ENCODE data around the gene ZC3H13.

The ZC3H13 gene

GRCh38 chr13:46039411-46040182 is 12.9 kb downstream of the ZC3H13 start:
- Histone ChIP-seq H3K4me3 (ENCODE audit: extremely low read depth, insufficient read depth, low read length, poor library complexity, severe bottlenecking) (no peak overlapping the region), H3K4me1 (ENCODE audit: control insufficient read depth, insufficient read depth, low read length, poor library complexity, severe bottlenecking) (no peaks in the 10 kb centered on the region), H3K9me3 (ENCODE audit: control insufficient read depth, low read length) (no peaks in the 10 kb centered on the region), H3K27ac (ENCODE audit: low read depth, low read length, severe bottlenecking) (no peak overlapping the region), H3K36me3 (ENCODE audit: control insufficient read depth, insufficient read depth, low read length) (peaks cover 40% of the 10 kb centered on the region)
- WGBS, 2 experiments (ENCODE audit: insufficient coverage in 2 of 2), result 100% methylated on average over 1 of the region's 6 CpGs; no CpG with 5 or more reads in 1 of the 2 experiments

DNA sequence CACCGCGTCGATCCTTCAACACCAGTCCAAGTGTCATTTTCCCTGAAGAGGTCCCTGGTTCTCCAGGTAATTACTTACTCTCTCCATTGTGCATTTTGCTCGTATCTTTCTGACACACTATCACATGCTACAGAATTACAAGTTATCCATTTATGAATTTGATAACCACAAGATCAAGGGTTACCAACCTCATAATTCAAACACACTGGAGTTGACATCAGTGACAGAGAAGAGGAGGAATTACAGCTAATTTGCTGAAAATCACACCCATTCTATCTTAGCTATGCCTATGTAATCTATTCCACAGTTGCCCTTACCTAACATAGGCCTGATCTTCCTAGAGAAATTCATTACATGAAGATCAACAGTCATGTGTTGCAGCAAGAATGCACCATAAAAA is 14.2 kb downstream of the ZC3H13 start:
- WGBS, 2 experiments (ENCODE audit: insufficient coverage in 2 of 2), result 100% methylated on average over 3 of the region's 4 CpGs
- Histone ChIP-seq H3K4me3 (ENCODE audit: extremely low read depth, insufficient read depth, low read length, poor library complexity, severe bottlenecking) (no peak overlapping the region), H3K4me1 (ENCODE audit: control insufficient read depth, insufficient read depth, low read length, poor library complexity, severe bottlenecking) (no peaks in the 10 kb centered on the region), H3K27ac (ENCODE audit: low read depth, low read length, severe bottlenecking) (no peak overlapping the region), H3K9me3 (ENCODE audit: control insufficient read depth, low read length) (no peaks in the 10 kb centered on the region), H3K36me3 (ENCODE audit: control insufficient read depth, insufficient read depth, low read length) (peaks cover 45% of the 10 kb centered on the region)

GRCh38 chr13:46035066-46035465 is 17.5 kb downstream of the ZC3H13 start:
- 85 to 100% methylated on average over 2 of the region's 2 CpGs for WGBS, 2 experiments (ENCODE audit: insufficient coverage in 2 of 2)
- Histone ChIP-seq H3K4me3 (ENCODE audit: extremely low read depth, insufficient read depth, low read length, poor library complexity, severe bottlenecking) (no peak overlapping the region), H3K4me1 (ENCODE audit: control insufficient read depth, insufficient read depth, low read length, poor library complexity, severe bottlenecking) (no peaks in the 10 kb centered on the region), H3K9me3 (ENCODE audit: control insufficient read depth, low read length) (peaks cover 6% of the 10 kb centered on the region), H3K27ac (ENCODE audit: low read depth, low read length, severe bottlenecking) (no peak overlapping the region), H3K36me3 (ENCODE audit: control insufficient read depth, insufficient read depth, low read length) (peaks cover 48% of the 10 kb centered on the region)

- H3K4me1 ChIP-seq (ENCODE audit: control insufficient read depth, insufficient read depth, low read length, poor library complexity, severe bottlenecking), result no peaks in the 10 kb centered on the region
- H3K9me3 ChIP-seq (ENCODE audit: control insufficient read depth, low read length), result peaks cover 6% of the 10 kb centered on the region
- peaks cover 30% of the 10 kb centered on the region for H3K36me3 ChIP-seq (ENCODE audit: control insufficient read depth, insufficient read depth, low read length)
- H3K27ac ChIP-seq (ENCODE audit: low read depth, low read length, severe bottlenecking), result no peak overlapping the region
- H3K4me3 ChIP-seq (ENCODE audit: extremely low read depth, insufficient read depth, low read length, poor library complexity, severe bottlenecking), result no peak overlapping the region
Observed at GRCh38 chr13:46032341-46032740, 20.2 kb downstream of the ZC3H13 start.

- Histone ChIP-seq H3K9me3 (ENCODE audit: control insufficient read depth, low read length) (peaks cover 6% of the 10 kb centered on the region), H3K36me3 (ENCODE audit: control insufficient read depth, insufficient read depth, low read length) (peaks cover 30% of the 10 kb centered on the region), H3K4me1 (ENCODE audit: control insufficient read depth, insufficient read depth, low read length, poor library complexity, severe bottlenecking) (no peaks in the 10 kb centered on the region), H3K27ac (ENCODE audit: low read depth, low read length, severe bottlenecking) (no peak overlapping the region), H3K4me3 (ENCODE audit: extremely low read depth, insufficient read depth, low read length, poor library complexity, severe bottlenecking) (no peak overlapping the region)
- 93 to 100% methylated on average over 2 of the region's 4 CpGs for WGBS, 2 experiments (ENCODE audit: insufficient coverage in 2 of 2)
Observed at GRCh38 chr13:46031581-46032263, 20.8 kb downstream of the ZC3H13 start.

GRCh38 chr13:46025157-46025556 is 27.4 kb downstream of the ZC3H13 start:
- 94 to 100% methylated on average over 3 to 4 of the region's 4 CpGs for WGBS, 2 experiments (ENCODE audit: insufficient coverage in 2 of 2)
- no peak overlapping the region for H3K4me3 ChIP-seq (ENCODE audit: extremely low read depth, insufficient read depth, low read length, poor library complexity, severe bottlenecking)
- H3K9me3 ChIP-seq (ENCODE audit: control insufficient read depth, low read length), result no peaks in the 10 kb centered on the region
- no peak overlapping the region for H3K27ac ChIP-seq (ENCODE audit: low read depth, low read length, severe bottlenecking)
- H3K4me1 ChIP-seq (ENCODE audit: control insufficient read depth, insufficient read depth, low read length, poor library complexity, severe bottlenecking), result no peaks in the 10 kb centered on the region
- H3K36me3 ChIP-seq (ENCODE audit: control insufficient read depth, insufficient read depth, low read length), result peaks cover 4% of the 10 kb centered on the region

GRCh38 chr13:46022481-46022880 is 30.1 kb downstream of the ZC3H13 start:
- WGBS, 2 experiments (ENCODE audit: insufficient coverage in 2 of 2), result no CpG with 5 or more reads among the region's 2 CpGs
- Histone ChIP-seq H3K4me1 (ENCODE audit: control insufficient read depth, insufficient read depth, low read length, poor library complexity, severe bottlenecking) (no peaks in the 10 kb centered on the region), H3K27ac (ENCODE audit: low read depth, low read length, severe bottlenecking) (no peak overlapping the region), H3K36me3 (ENCODE audit: control insufficient read depth, insufficient read depth, low read length) (peaks cover 14% of the 10 kb centered on the region), H3K9me3 (ENCODE audit: control insufficient read depth, low read length) (no peaks in the 10 kb centered on the region), H3K4me3 (ENCODE audit: extremely low read depth, insufficient read depth, low read length, poor library complexity, severe bottlenecking) (no peak overlapping the region)

- H3K9me3 ChIP-seq (ENCODE audit: control insufficient read depth, low read length), result no peaks in the 10 kb centered on the region
- peaks cover 25% of the 10 kb centered on the region for H3K36me3 ChIP-seq (ENCODE audit: control insufficient read depth, insufficient read depth, low read length)
- H3K4me1 ChIP-seq (ENCODE audit: control insufficient read depth, insufficient read depth, low read length, poor library complexity, severe bottlenecking), result no peaks in the 10 kb centered on the region
- no peak overlapping the region for H3K27ac ChIP-seq (ENCODE audit: low read depth, low read length, severe bottlenecking)
- no peak overlapping the region for H3K4me3 ChIP-seq (ENCODE audit: extremely low read depth, insufficient read depth, low read length, poor library complexity, severe bottlenecking)
Observed at GRCh38 chr13:46016216-46016615, 36.3 kb downstream of the ZC3H13 start.

DNA sequence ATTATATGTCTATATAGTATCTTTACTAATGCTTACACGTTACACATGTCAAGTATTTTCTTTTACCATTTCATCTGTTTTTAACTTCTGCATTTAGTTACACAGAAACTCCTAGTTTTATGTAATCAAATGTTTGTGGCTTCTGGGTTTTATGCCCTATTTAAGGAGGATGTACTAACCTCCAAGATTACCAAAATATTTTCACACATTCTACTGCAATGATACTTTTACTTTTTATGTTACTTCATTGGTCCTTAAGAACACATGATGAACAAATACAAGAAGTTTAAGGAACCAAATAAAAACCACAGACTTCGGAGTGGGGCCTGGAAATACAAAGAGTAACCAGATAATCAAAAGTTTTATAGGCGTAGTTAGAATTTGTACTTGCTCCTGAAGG is 37.2 kb downstream of the ZC3H13 start:
- Histone ChIP-seq H3K27ac (ENCODE audit: low read depth, low read length, severe bottlenecking) (no peak overlapping the region), H3K36me3 (ENCODE audit: control insufficient read depth, insufficient read depth, low read length) (peaks cover 29% of the 10 kb centered on the region)

DNA sequence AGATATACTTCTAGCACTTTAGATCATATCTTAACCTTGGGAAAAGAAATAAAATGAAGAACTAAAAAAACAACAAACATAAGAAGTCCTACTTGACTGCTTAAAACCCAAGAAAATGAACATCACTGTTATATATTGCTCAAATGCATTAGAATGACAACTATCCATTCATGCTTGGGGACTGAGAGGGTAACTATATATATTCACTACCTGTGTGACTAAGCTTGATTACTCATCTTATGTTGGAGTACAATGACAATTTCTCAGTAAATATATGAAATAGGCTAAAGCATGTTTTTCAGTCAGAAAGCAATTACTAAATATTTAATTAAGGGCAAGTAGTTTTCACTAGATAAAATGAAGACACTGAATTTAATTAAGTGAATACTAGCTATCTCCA is 40.1 kb downstream of the ZC3H13 start:
- Histone ChIP-seq H3K27ac (ENCODE audit: low read depth, low read length, severe bottlenecking) (no peak overlapping the region), H3K9me3 (ENCODE audit: control insufficient read depth, low read length) (no peaks in the 10 kb centered on the region), H3K4me1 (ENCODE audit: control insufficient read depth, insufficient read depth, low read length, poor library complexity, severe bottlenecking) (no peaks in the 10 kb centered on the region), H3K36me3 (ENCODE audit: control insufficient read depth, insufficient read depth, low read length) (peaks cover 33% of the 10 kb centered on the region), H3K4me3 (ENCODE audit: extremely low read depth, insufficient read depth, low read length, poor library complexity, severe bottlenecking) (no peak overlapping the region)

More for the DNA sequence above, 37.2 kb downstream of the ZC3H13 start:
- Histone ChIP-seq H3K4me1 (ENCODE audit: control insufficient read depth, insufficient read depth, low read length, poor library complexity, severe bottlenecking) (no peaks in the 10 kb centered on the region), H3K9me3 (ENCODE audit: control insufficient read depth, low read length) (no peaks in the 10 kb centered on the region), H3K4me3 (ENCODE audit: extremely low read depth, insufficient read depth, low read length, poor library complexity, severe bottlenecking) (no peak overlapping the region)
- no CpG with 5 or more reads among the region's 3 CpGs for WGBS, 2 experiments (ENCODE audit: insufficient coverage in 2 of 2)

DNA sequence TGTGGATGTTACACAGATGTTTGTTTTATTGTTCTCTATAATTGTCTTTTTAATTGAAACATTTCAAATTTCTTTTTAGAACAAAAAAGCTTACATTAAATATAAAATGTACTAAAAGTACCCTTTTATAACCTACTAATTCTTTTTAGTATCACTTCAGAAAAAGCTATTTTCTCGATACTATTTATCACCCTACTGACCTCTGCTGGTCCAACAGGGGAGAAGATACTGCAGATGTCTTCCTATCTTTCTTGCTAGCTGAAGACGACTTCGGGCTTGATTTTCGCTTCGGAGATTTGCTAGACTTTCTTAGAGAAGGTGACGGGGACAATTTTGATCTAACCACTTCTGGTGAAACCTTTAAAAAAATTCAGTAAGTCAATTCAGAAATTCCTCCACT is 42.4 kb downstream of the ZC3H13 start:
- 75 to 84% methylated on average over 5 to 6 of the region's 6 CpGs for WGBS, 2 experiments (ENCODE audit: insufficient coverage in 2 of 2)
- H3K4me3 ChIP-seq (ENCODE audit: extremely low read depth, insufficient read depth, low read length, poor library complexity, severe bottlenecking), result no peak overlapping the region
- no peaks in the 10 kb centered on the region for H3K4me1 ChIP-seq (ENCODE audit: control insufficient read depth, insufficient read depth, low read length, poor library complexity, severe bottlenecking)
- H3K36me3 ChIP-seq (ENCODE audit: control insufficient read depth, insufficient read depth, low read length), result peaks cover 43% of the 10 kb centered on the region
- no peak overlapping the region for H3K27ac ChIP-seq (ENCODE audit: low read depth, low read length, severe bottlenecking)
- no peaks in the 10 kb centered on the region for H3K9me3 ChIP-seq (ENCODE audit: control insufficient read depth, low read length)
